ENCODE measurements around the gene PDE1A. TPM values are rescaled to one million over a fixed set of nuclear protein-coding genes. Genes with fewer than 3 reads are reported as not detected.

PDE1A gene
- total and polyA plus RNA-seq, 10 of the 15 experiments (the other 5 are each of a cell fraction or from before 2014, with no cell fraction given) = 1.1 TPM; not detected in 9

GRCh38 chr2:182252534-182252933 lies 174.3 kb downstream of the PDE1A start:
- no peaks in the 10 kb centered on the region for H3K4me1 ChIP-seq (ENCODE audit: control insufficient read depth, insufficient read depth, low read length)
- H3K27ac ChIP-seq (ENCODE audit: control insufficient read depth, insufficient read depth) = no peak overlapping the region
- ChIA-PET RAD21 (ENCODE audit: unreplicated experiment) (no interaction called here), CTCF (no interaction called here), POLR2A (no interaction called here), SMC1A (ENCODE audit: uncharacterized antibody, unreplicated experiment) (no interaction called here)
- no TSS peak for BruUV-seq (replicated peaks)
- intact Hi-C loops (cut with micrococcal nuclease; ENCODE audit: unreplicated experiment) (no loop called here), in situ Hi-C loops (cut with MboI) (no loop called here)
- H3K36me3 ChIP-seq (ENCODE audit: control insufficient read depth in 2 of 2, insufficient read depth in 2 of 2, low read length in 1 of 2) = no peaks in the 10 kb centered on the region
- H3K4me3 ChIP-seq = no peak overlapping the region
- TF ChIP-seq ZNF274 (IDR thresholded peaks at IDR 0.05; ENCODE audit: insufficient read depth, insufficient read length) (no peak), CHD1 (IDR thresholded peaks at IDR 0.05; ENCODE audit: low read depth, low read length) (no peak), RELB (IDR thresholded peaks at IDR 0.05; ENCODE audit: low read depth) (no peak), MYC (IDR thresholded peaks at IDR 0.05; ENCODE audit: insufficient read depth, insufficient read length, insufficient replicate concordance, low read length, severe bottlenecking) (no peak), ZBED1 (IDR thresholded peaks at IDR 0.05; ENCODE audit: borderline replicate concordance) (no peak), CREM (IDR thresholded peaks at IDR 0.05; ENCODE audit: low read depth) (no peak), ATF3 (IDR thresholded peaks at IDR 0.05; ENCODE audit: borderline replicate concordance, extremely low read depth, low read depth, low read length) (no peak), CBFB (IDR thresholded peaks at IDR 0.05; ENCODE audit: low read depth) (no peak)
- no peaks in the 10 kb centered on the region for H3K27me3 ChIP-seq (replicated peaks in 1 of 2; ENCODE audit: control insufficient read depth in 2 of 2, insufficient read depth in 2 of 2, low read length in 1 of 2)
- DNase-seq (ENCODE audit: low read depth, low spot score) (no peak), ATAC-seq (no peak), FAIRE-seq (no peak)
- no peaks in the 10 kb centered on the region for H3K9me3 ChIP-seq (replicated peaks; ENCODE audit: control insufficient read depth, insufficient read depth, low read length)
- no peaks in the 10 kb centered on the region for H3K79me2 ChIP-seq (ENCODE audit: control insufficient read depth, insufficient read depth, low read length)
- no peak overlapping the region for H3K4me2 ChIP-seq (ENCODE audit: control insufficient read depth, insufficient read depth)
- 21% methylated on average over 2 of the region's 2 CpGs for WGBS (ENCODE audit: insufficient coverage, insufficient replicate concordance, low lambda C conversion rate, missing lambda C conversion rate)
- H4K20me1 ChIP-seq (ENCODE audit: control insufficient read depth, insufficient read depth) = no peaks in the 10 kb centered on the region
- H3K9ac ChIP-seq (ENCODE audit: control insufficient read depth, insufficient read depth, low read length) = no peak overlapping the region
- no peak overlapping the region for H2AFZ ChIP-seq (ENCODE audit: control insufficient read depth, low read depth, low read length)

Data from GM12878 (cell line).